HG03025 (cell line): ENCODE measurements around the gene LUC7L.
"Not testable (repeated sequence)": the region's sequence is repeated elsewhere in the genome, so short reads cannot be mapped to it uniquely, and the experiment has no call there.

Source experiments
- ATAC-seq: cut with Tn5 transposase; IDR thresholded peaks from one replicate; pipeline ENCODE4 v1.9.1; 2021; ENCODE audit warnings: mild to moderate bottlenecking, moderate library complexity; ENCODE audit not compliant: unreplicated experiment, low FRiP score

The LUC7L gene

GRCh38 chr16:228852-229730, at the start of gene LUC7L:
Gene LUC7L (minus strand): TSS chr16:229449. CDS start chr16:229339, 110 bp downstream.
- ATAC-seq = peak; percentile 67

GRCh38 chr16:278863-279366, 49.7 kb upstream of the LUC7L start:
- ATAC-seq = no peak

DNA sequence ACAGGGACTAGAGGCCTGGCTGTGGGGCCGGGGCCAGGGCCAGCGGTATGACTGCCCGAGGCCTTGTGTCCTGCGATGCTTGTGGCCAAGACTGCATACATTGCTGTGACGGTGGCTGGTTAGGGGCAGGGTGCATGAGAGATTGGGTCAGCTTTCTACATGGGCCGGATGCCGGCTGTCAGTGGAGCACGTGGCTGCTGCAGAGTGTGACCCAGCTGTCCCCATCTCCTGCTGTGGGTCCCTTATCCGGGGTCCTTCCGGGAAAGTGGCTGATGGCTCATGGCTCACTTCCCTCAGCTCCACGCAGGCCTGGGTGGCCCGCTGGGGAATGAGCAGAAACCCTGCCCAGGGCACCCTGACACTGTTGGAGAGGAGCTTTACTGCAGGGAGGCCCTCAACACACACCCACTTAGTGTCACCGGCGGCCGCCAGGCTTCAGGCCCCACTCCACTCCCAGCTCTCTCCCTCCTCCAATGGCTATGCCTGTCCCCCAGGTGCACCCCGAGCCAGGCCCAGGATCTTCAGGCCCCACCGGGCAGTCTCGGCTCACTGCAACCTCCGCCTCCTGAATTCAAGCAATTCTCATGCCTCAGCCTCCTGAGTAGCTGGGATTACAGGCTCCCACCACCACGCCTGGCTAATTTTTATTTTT, 47.3 kb upstream of the LUC7L start:
- ATAC-seq = no peak

DNA sequence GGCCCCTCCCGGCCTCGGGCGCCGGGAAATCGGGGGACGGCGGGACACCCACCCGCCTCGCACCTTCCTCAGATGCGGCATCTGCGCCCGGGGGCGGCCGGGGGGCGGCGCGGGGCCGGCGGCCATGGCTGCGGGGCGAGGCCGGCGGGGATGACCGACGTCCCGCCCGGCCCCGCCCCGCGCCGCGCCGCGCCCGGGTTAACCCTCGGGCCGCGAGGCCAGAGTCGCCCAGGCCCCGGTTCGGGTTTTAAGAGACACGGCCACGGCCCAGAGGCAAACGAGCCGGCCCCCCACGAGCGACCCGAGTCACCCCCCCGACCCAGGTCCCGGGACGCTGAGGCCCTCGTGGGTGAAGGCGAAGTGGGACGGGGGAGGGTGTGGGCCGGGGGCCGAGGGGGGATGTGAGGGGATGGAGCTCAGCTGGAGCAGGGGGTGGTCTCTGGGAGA, 46.6 kb upstream of the LUC7L start, which contains the start of gene RGS11:
RGS11 (minus strand) TSS at position 159 of the 447 bp plus-strand sequence; CDS start at position 126, 33 bp downstream.
- ATAC-seq = no peak

- ATAC-seq = no peak
These were observed 45.9 kb upstream of the LUC7L start for GRCh38 chr16:275041-275641.

- no peak for ATAC-seq
These were observed 44.5 kb upstream of the LUC7L start for GRCh38 chr16:273547-274421.

GRCh38 chr16:272633-273546, 43.6 kb upstream of the LUC7L start:
- no peak for ATAC-seq

DNA sequence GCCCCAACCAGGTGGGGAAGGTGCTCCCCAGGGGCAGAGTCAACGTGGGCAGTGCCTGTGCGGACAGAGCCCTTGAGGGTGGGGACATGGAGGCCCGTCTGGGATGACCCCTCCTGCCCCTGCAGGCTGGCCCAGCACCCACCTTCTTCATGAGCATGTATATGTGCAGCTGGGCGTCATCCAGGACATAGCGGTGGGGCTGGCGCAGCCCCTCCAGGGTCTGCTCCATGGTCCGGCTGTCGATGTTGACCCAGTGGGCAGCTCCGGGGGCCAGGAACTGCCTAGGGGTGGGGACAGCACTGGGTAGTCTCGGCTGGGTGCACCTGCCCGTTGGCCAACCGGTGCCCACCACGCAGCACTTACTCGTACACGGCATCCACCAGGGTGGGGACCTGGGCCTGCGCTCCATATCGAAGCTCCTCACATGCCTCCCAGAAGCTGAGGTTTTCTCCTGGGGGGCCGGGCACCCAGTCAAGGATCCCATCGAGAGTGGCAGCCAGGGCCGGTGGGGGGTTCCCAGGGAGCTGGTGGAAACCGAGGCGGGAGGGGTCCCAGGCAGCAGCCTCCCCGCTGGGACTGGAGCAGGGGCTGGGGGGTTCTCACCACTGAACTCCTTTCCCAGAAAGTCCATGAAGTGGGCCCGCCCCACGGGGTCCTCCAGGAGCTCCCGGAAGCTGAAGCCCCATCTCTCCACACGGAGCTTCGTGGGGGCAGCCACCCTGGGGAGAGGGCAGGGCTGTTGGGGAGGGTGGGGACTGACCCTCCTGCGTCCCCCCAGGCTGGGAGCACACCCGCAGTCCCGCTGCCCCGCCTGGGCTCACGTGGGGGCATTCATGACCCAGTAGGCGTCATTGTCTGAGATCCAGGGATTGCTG, 41.4 kb upstream of the LUC7L start:
- ATAC-seq = no peak

DNA sequence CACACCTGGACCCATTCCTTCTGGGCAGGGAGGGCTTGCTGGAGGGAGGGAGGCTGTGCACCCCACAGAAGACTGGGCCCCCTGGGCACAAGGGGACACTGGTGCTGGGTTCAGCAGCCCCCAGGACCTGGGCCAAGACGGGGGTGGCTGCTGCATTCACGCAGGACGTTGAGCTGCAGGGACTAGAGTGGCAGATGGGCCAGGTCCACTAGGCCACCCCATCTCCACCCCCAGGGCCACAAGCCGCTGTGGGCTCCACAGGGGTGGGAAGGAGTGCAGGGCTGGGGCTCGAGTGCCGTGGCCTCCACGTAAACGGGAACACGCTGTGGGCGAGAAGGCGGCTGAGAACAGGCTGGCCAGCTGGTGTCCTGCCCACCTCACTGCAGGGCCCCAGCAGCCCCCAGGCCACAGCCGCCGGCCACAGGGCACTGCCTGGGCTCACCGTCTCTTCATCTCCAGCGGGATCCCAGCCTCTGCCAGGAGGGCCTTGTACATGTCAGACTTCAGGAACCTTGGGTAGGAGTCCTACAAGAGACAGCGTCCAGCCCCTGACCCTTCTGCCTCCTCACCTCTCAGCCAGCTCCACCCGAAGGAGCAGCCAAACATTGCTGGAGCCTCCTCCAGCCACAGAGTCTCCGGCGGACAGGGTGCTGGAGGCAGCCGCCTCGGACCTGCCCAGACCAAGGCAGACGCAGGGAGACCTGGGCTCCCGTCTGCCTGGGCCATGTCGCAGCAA, 40.0 kb upstream of the LUC7L start:
- ATAC-seq = no peak

DNA sequence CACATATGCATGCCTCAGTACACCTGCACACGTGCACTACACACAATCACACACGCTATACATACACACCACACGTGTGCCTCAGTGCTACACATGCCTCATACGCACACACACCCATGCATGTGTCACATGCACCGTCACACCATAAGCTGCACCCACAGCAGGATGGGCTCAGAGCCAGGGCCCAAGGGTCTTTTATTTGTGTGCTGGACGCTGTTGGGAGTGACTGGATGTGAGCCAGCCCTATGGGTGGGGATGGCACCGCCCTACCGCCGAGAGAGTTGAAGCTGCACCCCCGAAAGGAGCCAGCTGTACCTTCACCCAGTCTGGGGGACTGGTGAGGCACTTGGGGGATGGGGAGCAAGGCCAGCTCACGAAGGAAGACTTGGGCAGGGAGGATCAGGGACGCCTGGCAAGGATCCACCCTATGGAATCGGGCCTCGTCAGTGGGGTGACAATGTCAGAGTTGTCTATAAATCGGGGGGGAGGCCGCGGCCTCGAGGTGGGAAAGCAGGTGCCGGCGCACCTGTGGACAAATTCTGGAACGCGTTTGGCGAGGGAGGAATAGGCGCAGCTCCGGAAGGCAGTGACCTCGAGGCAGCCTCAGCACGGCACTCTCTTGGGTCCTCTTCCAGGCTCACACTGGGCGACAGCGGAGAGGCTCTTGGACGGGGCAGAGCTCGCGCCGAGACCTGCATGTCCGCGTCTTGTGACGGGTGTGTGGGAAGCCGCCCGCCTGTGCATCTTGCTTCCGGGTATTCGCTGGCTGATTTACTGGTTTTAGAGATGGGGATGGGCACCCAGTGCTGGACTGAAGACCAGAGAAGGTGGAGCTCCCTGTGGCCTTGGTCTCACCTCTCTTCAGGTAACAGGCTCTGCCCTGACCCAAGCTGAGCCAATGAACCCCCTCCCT, 39.1 kb upstream of the LUC7L start:
- no peak for ATAC-seq

- not testable (repeated sequence) for ATAC-seq
These were observed 38.3 kb upstream of the LUC7L start for GRCh38 chr16:267562-267961.

GRCh38 chr16:266258-267164, 37.3 kb upstream of the LUC7L start:
- ATAC-seq = no peak

DNA sequence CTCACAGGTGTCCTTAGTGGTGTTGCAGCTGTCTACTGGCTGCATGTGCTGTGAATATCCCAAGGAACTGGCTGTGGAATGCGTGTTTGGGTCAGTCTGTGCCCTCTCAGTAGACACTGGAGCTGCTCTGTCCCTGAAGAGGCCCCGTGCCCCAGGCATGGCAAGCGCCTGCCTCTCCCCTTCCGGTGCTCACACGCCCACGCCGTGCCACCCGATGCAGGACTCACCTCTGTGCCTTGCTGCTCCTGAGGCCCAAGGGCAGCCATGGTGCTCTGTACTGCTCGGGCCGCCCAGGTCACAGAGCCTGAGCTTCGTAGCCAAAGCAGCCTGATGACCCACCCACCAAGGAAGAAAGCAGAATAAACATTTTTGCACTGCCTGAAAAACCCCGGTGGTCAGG, 36.5 kb upstream of the LUC7L start:
- no peak for ATAC-seq

DNA sequence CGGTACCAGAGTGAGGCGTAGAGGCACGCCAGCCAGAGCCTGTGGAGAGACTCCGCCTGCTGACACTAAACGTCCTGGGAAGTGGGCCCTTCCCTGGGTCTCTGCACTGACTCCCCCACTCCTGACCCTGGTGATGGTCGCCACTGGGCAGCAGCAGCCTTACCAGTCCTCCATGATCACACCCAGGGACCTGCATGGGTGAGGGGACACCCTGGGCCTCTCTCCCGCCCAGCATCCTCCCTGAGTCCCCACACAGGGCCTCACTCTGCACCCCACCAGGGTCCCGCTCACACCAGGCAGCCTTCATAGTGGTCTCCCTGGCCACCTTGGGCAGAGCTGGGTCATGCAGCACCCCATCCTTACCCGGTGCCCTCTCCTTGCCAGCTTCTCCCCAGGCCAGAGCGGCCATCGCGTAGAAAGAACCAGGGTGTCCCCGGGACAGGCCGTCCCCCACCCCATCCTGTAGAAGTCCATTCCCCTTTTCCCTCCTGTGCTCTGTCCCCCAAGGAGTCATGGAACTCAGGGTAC, 35.8 kb upstream of the LUC7L start:
- ATAC-seq = no peak

GRCh38 chr16:264440-264951, 35.2 kb upstream of the LUC7L start:
- ATAC-seq = no peak
